ENCODE measurements around the gene KYNU. TPM values are rescaled to one million over a fixed set of nuclear protein-coding genes. Genes with fewer than 3 reads are reported as not detected.

KYNU gene
- total and polyA plus RNA-seq, 2 of the 13 experiments (the other 11 are each of a cell fraction or from before 2014, with no cell fraction given), result 21.9 to 68.6 TPM

GRCh38 chr2:142874293-142874814 lies 3.1 kb upstream of the KYNU start (continued):
- TF ChIP-seq GLI4 (CRISPR knock-in tag; IDR thresholded peaks at IDR 0.05; ENCODE audit: borderline replicate concordance) (no peak), ZNF232 (CRISPR knock-in tag; IDR thresholded peaks at IDR 0.05; ENCODE audit: borderline replicate concordance) (no peak), TOE1 (CRISPR knock-in tag; IDR thresholded peaks at IDR 0.05) (no peak), HOXA9 (CRISPR knock-in tag; IDR thresholded peaks at IDR 0.05; ENCODE audit: borderline replicate concordance) (no peak), FOSL1 (CRISPR knock-in tag; IDR thresholded peaks at IDR 0.05; ENCODE audit: borderline replicate concordance) (peak; percentile 78; the same call in 1 of the 2 replicates), NFE2 (CRISPR knock-in tag; IDR thresholded peaks at IDR 0.05) (no peak), ZNF747 (CRISPR knock-in tag; IDR thresholded peaks at IDR 0.05; ENCODE audit: borderline replicate concordance) (no peak), CENPX (CRISPR knock-in tag; IDR thresholded peaks at IDR 0.05) (no peak), ZNF724P (CRISPR knock-in tag; IDR thresholded peaks at IDR 0.05; ENCODE audit: borderline replicate concordance) (no peak), GATAD2A (CRISPR knock-in tag; IDR thresholded peaks at IDR 0.05) (peak; percentile 86), ZSCAN22 (CRISPR knock-in tag; IDR thresholded peaks at IDR 0.05) (no peak), ZBTB7A (CRISPR knock-in tag; IDR thresholded peaks at IDR 0.05) (no peak), GPN1 (CRISPR knock-in tag; IDR thresholded peaks at IDR 0.05; ENCODE audit: borderline replicate concordance) (no peak), HOMEZ (CRISPR knock-in tag; IDR thresholded peaks at IDR 0.05; ENCODE audit: low read depth) (0 out of 2 replicates have a peak, but pooled peaks have one; percentile 25), RBFOX2 (IDR thresholded peaks at IDR 0.05; ENCODE audit: low read depth, low read length) (0 out of 2 replicates have a peak, but pooled peaks have one; percentile 24), ZUFSP (CRISPR knock-in tag; IDR thresholded peaks at IDR 0.05; ENCODE audit: borderline replicate concordance) (no peak), ZSCAN12 (CRISPR knock-in tag; IDR thresholded peaks at IDR 0.05) (no peak), YEATS2 (CRISPR knock-in tag; IDR thresholded peaks at IDR 0.05; ENCODE audit: borderline replicate concordance) (peak; percentile 26; the same call in 1 of the 2 replicates)
- TF ChIP-seq, protein P1, sequence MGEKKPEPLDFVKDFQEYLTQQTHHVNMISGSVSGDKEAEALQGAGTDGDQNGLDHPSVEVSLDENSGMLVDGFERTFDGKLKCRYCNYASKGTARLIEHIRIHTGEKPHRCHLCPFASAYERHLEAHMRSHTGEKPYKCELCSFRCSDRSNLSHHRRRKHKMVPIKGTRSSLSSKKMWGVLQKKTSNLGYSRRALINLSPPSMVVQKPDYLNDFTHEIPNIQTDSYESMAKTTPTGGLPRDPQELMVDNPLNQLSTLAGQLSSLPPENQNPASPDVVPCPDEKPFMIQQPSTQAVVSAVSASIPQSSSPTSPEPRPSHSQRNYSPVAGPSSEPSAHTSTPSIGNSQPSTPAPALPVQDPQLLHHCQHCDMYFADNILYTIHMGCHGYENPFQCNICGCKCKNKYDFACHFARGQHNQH (CRISPR knock-in tag; IDR thresholded peaks at IDR 0.05), result peak; percentile 60; the same call in 1 of the 2 replicates
- TF ChIP-seq, protein P2, sequence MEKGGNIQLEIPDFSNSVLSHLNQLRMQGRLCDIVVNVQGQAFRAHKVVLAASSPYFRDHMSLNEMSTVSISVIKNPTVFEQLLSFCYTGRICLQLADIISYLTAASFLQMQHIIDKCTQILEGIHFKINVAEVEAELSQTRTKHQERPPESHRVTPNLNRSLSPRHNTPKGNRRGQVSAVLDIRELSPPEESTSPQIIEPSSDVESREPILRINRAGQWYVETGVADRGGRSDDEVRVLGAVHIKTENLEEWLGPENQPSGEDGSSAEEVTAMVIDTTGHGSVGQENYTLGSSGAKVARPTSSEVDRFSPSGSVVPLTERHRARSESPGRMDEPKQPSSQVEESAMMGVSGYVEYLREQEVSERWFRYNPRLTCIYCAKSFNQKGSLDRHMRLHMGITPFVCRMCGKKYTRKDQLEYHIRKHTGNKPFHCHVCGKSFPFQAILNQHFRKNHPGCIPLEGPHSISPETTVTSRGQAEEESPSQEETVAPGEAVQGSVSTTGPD (CRISPR knock-in tag; IDR thresholded peaks at IDR 0.05), result no peak
- TF ChIP-seq, protein P3, sequence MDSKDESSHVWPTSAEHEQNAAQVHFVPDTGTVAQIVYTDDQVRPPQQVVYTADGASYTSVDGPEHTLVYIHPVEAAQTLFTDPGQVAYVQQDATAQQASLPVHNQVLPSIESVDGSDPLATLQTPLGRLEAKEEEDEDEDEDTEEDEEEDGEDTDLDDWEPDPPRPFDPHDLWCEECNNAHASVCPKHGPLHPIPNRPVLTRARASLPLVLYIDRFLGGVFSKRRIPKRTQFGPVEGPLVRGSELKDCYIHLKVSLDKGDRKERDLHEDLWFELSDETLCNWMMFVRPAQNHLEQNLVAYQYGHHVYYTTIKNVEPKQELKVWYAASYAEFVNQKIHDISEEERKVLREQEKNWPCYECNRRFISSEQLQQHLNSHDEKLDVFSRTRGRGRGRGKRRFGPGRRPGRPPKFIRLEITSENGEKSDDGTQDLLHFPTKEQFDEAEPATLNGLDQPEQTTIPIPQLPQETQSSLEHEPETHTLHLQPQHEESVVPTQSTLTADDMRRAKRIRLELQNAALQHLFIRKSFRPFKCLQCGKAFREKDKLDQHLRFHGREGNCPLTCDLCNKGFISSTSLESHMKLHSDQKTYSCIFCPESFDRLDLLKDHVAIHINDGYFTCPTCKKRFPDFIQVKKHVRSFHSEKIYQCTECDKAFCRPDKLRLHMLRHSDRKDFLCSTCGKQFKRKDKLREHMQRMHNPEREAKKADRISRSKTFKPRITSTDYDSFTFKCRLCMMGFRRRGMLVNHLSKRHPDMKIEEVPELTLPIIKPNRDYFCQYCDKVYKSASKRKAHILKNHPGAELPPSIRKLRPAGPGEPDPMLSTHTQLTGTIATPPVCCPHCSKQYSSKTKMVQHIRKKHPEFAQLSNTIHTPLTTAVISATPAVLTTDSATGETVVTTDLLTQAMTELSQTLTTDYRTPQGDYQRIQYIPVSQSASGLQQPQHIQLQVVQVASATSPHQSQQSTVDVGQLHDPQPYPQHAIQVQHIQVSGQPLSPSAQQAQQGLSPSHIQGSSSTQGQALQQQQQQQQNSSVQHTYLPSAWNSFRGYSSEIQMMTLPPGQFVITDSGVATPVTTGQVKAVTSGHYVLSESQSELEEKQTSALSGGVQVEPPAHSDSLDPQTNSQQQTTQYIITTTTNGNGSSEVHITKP (CRISPR knock-in tag; IDR thresholded peaks at IDR 0.05; ENCODE audit: low read depth), result 0 out of 2 replicates have a peak, but pooled peaks have one; percentile 62

Data from HepG2 (cell line).